MV-4-11 (cell line): ENCODE data around the gene SERTM2.
"Not testable (repeated sequence)": the region's sequence is repeated elsewhere in the genome, so short reads cannot be mapped to it uniquely, and the experiment has no call there.

Experiments
- DNase-seq: peaks from one replicate; lab custom pipeline; 2025; lab: John Stamatoyannopoulos, UW

Gene SERTM2

GRCh38 chrX:111511477-111511876 lies at the start of gene SERTM2:
Gene SERTM2 (plus strand): TSS chrX:111511645. CDS start chrX:111518858, 7,213 bp downstream.
- peak; percentile 65 for DNase-seq

DNA sequence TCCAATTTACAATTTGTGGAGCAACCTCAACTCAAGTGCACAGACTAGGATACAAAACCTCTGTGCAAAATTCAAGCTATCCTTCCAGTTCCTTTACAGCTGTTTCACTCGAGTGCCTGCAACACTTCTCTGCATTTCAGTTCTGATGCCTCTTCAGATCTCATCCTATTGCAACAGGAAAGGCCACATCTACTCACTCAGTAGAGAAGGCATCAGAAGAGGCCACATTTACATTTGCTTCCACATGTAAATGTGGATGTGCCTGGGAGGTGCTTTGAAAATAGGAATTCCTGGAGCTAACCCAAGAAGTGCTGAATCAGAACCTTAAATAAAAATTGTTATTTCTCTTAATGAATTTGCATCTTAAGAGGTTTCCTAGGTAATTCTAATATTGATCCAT lies 45.8 kb upstream of the SERTM2 start:
- DNase-seq: no peak

DNA sequence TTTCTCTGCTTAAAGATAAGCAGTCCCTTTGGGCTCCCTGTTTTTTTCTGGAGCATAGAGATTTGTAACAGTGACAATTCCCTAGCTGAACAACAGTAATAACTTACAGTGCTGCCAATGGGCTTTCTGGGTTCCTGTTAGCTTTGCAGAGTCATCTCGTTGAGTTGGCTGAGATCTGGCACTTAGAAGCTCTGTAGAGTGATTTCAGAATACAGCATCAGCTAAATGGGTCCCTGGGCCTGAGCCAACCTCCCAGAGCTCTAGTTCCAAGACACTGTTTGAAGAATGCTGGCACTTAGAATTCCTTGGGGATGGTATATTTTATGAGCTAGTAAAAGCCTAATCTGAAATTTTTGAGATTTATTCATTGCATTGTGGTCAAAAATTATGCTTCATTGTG lies 43.5 kb upstream of the SERTM2 start:
- DNase-seq: no peak

GRCh38 chrX:111470681-111471403 lies 40.6 kb upstream of the SERTM2 start:
- peak; percentile 58 for DNase-seq

DNA sequence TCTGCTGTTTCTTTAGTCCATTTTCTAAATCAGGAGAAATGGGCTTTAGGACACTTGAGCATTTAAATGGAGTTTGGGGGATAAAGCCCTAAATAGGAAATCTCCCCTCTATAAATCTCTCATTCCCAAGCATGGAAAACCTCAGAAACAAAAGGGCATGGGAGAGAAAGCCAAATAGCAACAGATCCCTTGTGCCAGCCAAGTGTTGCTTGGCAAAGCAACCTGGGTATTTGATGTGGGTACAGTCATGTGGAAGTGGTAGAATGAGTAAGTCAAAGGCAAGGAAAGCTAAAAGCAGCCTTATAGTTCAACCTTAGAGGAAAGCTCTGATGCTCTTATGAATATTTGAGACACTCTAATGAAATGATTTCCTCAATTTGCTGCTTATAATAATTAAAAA lies 29.5 kb upstream of the SERTM2 start:
- DNase-seq: no peak

- DNase-seq: no peak
Observed at GRCh38 chrX:111483135-111483534, 28.3 kb upstream of the SERTM2 start.

GRCh38 chrX:111483881-111484280 lies 27.6 kb upstream of the SERTM2 start:
- DNase-seq: no peak

DNA sequence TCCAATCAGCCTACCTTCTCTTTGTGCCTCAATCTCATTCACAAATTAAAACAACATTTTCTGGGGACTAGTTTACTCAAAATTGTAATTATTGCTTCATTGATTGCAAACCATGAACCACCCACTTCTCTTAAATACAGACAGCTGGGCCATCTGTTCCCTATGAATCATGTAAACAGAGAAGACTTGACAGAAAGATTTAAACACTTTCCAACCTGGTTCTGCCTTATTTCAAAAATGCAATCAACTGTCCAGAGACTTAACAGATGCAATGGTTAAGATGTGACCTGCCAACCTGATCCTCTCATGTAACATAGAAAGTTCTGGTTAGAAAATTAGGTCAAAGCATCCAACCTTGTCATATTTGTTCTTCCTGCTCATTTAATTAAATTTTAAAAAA lies 20.8 kb upstream of the SERTM2 start:
- DNase-seq: peak; percentile 52

GRCh38 chrX:111492085-111492484 lies 19.4 kb upstream of the SERTM2 start:
- no peak for DNase-seq

DNA sequence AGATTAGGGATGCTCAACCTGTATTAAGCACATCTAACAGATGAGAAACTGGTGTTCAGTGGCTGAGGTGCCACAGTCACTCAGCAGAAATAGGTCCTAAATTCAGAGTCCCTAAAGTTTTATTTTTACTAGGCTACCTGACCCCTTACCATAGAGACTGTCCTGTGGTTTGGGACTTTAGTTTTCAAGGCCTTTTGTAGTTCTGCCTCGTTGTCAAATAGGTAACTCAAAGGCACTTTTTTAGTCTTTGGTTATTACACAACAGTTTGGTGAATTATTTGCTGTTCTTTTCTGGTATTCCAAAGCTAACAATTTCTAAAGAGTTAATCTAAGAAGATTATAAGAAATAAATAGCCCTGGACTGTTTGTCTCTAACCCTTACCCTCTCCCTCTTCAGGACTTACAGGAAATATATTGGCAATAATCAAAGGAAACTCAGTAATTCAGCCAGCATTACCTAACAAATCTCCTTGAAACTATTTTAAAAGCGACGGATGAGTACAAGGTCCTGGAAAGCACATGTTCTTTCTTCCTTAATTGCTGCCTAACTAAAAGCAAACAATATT lies 12.8 kb upstream of the SERTM2 start:
- no peak for DNase-seq

- DNase-seq: no peak
Observed at GRCh38 chrX:111503485-111503993, 7.9 kb upstream of the SERTM2 start.

DNA sequence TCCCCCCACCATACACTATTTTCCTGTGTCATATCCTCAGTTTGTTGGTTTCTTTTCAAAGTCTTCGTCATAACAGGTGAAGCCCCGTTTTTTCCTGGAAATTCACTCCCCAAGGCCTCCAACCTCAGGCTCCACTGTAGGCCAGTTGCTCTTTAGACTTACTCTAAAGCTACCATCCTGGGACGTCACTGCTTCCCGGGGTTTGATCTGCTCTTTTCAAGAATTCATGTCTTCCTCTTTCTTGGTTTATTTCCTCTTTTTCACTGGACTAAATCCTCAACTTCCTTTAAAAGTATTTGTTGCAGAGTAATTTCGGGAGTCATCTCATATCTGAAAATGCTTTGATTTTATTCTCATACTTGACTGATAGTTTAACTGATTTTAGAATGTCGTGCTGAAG lies 6.5 kb upstream of the SERTM2 start:
- peak; percentile 63 for DNase-seq

DNA sequence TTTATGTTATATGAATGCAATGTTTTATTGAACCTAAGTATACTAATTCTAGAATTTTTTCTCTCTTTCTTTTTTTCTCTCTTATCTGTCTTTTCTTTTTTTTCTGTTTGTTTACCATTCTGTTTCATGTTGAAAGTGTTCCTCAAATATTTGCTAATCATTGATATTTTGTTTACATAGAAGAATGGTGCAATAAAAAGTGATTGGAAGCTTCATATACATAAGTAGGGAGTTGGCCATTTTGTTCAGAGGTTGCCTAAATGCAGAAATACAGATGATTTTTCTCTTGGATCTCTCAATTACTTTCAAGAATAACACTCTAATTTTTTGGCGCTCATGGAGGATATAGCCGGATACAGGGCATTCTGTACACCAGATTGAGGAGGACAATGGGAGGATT lies 5.7 kb upstream of the SERTM2 start:
- no peak for DNase-seq

DNA sequence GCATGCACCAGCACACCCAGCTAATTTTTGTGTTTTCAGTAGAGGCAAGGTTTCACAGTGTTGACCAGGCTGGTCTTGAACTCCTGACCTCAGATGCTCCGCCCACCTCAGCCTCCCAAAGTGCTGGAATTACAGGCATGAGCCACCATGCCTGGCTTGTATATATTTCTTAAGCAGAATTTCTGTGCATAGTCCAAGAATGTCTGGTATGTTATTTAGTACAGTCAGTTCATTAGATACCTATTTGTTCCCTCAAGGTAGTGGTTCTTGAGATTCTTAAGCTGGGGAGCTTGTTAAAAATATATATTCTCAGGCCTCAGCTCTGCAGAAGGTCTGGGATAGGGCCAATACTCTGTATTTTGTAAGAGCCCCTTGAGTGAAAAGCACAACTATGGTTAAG lies 4.6 kb upstream of the SERTM2 start:
- DNase-seq: no peak

- DNase-seq: no peak
Observed at GRCh38 chrX:111507933-111508332, 3.5 kb upstream of the SERTM2 start.

GRCh38 chrX:111515298-111515697 lies 3.9 kb downstream of the SERTM2 start:
- DNase-seq: no peak

GRCh38 chrX:111518667-111519066 lies 7.2 kb downstream of the SERTM2 start:
- no peak for DNase-seq

DNA sequence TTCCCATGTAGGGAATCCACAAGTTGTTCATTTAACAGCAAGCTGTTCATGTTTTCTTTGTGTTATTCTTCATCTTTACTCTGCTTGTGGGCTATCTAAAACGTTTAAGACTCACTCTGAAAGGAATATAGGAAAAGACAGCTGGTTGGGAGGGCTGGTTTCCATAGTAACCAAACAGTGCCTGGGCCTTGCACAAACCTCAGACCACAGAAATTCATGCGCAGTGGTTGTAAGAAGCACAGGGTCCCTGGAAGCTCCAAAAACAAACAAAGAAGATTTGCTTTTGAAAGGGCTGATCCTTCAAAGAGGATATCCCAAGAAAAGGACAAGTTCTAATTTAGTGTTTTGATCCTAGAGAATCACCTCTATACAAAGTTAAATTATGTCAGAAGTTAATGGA lies 7.8 kb downstream of the SERTM2 start:
- DNase-seq: peak; percentile 44

- no peak for DNase-seq
Observed at GRCh38 chrX:111520506-111520905, 9.1 kb downstream of the SERTM2 start.

- no peak for DNase-seq
Observed at GRCh38 chrX:111521169-111521568, 9.7 kb downstream of the SERTM2 start.

DNA sequence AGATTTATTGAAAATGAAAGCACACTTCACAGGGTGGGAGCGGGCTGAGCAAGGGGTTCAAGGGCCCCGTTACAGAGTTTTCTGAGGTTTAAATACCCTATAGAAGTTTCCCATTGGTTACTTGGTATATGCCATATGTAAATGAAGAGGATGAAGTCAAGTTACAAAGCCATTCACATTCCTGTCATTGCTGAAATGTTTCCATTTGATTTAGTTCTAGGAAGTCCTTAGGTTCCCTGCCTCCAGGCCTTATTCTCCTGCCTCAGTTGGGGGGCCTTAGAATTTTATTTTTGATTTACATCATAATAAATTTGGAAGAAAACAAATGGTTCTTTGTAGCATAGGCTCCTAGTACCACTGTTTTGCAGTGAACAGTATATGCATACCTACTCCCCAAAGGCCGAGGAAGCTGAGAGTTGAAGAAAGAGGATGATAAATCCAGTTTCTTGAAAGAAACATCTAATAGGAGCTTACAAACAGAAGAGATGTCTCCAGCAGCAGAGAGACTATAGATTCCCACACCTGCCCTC lies 31.8 kb downstream of the SERTM2 start:
- DNase-seq: no peak

DNA sequence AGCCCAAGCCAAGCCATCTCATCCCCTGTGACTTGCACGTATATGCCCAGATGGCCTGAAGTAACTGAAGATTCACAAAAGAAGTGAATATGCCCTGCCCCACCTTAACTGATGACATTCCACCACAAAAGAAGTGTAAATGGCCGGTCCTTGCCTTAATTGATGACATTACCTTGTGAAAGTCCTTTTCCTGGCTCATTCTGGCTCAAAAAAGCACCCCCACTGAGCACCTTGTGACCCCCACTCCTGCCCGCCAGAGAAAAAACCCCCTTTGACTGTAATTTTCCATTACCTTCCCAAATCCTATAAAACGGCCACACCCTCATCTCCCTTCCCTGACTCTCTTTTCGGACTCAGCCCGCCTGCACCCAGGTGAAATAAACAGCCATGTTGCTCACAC lies 37.8 kb downstream of the SERTM2 start:
- DNase-seq: not testable (repeated sequence)

DNA sequence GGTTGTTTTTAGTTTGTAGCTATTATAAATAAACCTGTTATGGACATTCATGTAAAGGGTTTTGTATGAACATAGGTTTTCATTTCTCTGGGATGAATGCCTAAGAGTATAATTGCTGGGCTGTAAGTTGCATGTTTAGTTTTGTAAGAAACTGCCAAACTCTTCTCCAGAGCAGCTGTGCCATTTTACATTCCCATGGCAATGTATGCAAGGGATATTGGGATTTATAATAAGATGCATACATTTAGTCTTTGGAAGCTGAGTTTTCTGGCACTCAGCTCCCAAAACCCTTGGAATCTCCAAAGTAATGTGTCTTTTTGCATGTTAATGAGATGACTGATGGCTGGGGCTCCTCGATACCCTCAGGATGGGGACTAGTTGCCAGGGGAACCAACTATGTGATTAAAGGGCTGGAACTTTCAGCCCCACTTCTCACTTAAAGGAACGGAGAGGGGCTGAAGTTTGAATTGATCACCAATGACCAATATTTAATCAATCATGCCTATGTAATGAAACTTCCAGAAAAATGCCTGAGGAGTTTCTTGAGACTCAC lies 44.0 kb downstream of the SERTM2 start:
- DNase-seq: no peak
